Measurements from ENCODE around the gene GGCT.
"Not testable (repeated sequence)": the region's sequence is repeated elsewhere in the genome, so short reads cannot be mapped to it uniquely, and the experiment has no call there.

The GGCT gene, protein sequence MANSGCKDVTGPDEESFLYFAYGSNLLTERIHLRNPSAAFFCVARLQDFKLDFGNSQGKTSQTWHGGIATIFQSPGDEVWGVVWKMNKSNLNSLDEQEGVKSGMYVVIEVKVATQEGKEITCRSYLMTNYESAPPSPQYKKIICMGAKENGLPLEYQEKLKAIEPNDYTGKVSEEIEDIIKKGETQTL

DNA sequence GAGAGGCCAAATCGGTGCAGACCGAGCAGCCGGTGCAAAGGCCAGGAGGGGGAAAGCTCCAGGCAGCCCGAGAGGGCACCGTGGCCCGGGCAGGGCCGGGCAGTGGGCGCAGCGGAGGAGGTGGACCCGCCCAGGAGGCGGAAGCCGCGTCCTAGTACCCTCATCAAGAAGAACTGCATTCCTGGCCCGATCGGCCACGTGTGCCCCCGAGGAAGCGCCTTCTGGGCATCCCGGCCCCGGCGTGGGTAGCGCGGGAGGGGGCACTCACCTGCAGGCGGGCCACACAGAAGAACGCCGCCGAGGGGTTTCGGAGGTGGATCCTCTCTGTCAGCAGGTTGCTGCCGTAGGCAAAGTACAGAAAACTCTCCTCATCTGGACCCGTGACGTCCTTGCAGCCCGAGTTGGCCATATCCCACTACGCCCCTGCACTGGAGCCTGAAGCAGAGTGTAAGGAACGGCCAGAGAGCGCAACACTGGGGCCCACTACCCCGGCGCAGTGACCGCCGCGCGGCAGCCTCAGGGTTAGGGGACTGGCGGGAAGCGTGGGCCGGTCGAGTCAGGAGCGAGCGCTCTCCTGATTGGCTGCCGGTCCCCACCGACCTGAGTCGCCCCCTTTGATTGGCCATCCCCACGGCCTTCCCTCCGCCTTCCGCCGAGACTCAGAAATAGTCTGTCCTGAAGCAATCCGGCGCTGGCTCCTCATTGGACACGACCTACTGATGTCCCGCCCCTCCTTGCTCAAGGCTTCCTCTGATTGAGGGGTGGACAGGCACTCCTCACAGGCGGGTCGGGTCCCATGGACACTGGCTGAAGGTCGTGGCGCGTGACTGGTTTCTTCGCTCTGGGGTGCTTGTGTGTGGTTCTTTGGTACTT, at the start of gene GGCT:
GGCT (minus strand) TSS at position 529 of the 873 bp plus-strand sequence; CDS start at position 409, 120 bp downstream.
- no peaks in the 10 kb centered on the region for H3K36me3 ChIP-seq (ENCODE audit: control insufficient read depth in 2 of 2, insufficient read depth in 2 of 2, low read length in 2 of 2)
- no peaks in the 10 kb centered on the region for H3K27me3 ChIP-seq (ENCODE audit: control insufficient read depth in 1 of 2, insufficient read depth in 2 of 2, low read length in 2 of 2)
- peak within 1 kb of the TSS; percentile 75 for H3K27ac ChIP-seq (ENCODE audit: low read length)
- H3K4me3 ChIP-seq (ENCODE audit: low read length in 2 of 2), result peak within 1 kb of the TSS; percentile 88 to 98
- peaks cover 19% of the 10 kb centered on the region for H3K4me1 ChIP-seq (ENCODE audit: control insufficient read depth, insufficient read depth, low read length)
- H3K9me3 ChIP-seq (ENCODE audit: control insufficient read depth in 2 of 2, low read length in 2 of 2), result no peaks in the 10 kb centered on the region
- peak within 1 kb of the TSS; percentile 85 to 87 for H3K9ac ChIP-seq (ENCODE audit: low read length in 2 of 2)

GRCh38 chr7:30553546-30553945, 48.9 kb upstream of the GGCT start:
- H3K36me3 ChIP-seq (ENCODE audit: control insufficient read depth in 2 of 2, insufficient read depth in 2 of 2, low read length in 2 of 2), result peaks cover 0 to 4% of the 10 kb centered on the region in 2 donors
- H3K9ac ChIP-seq (ENCODE audit: low read length in 2 of 2), result no peak overlapping the region
- H3K4me3 ChIP-seq (ENCODE audit: low read length in 2 of 2), result no peak overlapping the region
- no peak overlapping the region for H3K27ac ChIP-seq (ENCODE audit: low read length)
- H3K4me1 ChIP-seq (ENCODE audit: control insufficient read depth, insufficient read depth, low read length), result peaks cover 8% of the 10 kb centered on the region
- H3K27me3 ChIP-seq (ENCODE audit: control insufficient read depth in 1 of 2, insufficient read depth in 2 of 2, low read length in 2 of 2), result no peaks in the 10 kb centered on the region
- no peaks in the 10 kb centered on the region for H3K9me3 ChIP-seq (ENCODE audit: control insufficient read depth in 2 of 2, low read length in 2 of 2)

DNA sequence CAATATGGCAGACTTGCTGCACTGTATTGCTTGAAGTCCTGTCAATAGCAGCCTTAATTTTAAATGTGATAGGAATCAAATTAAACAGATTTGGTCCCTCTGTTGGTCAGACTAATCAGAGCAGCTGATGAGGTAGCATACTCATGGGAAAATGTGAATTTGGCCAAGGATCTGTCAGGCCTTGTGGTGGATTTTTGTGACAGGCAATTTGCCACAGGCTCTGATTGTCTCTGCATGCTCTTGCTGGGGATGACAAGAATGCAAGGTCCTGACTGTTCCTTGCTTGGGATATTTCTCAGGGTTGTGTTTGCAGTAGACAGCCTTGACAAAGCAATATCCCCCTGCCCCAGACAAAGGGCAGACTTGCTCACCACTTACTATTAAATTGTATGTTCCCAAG, 48.5 kb upstream of the GGCT start:
- peaks cover 0 to 4% of the 10 kb centered on the region in 2 donors for H3K36me3 ChIP-seq (ENCODE audit: control insufficient read depth in 2 of 2, insufficient read depth in 2 of 2, low read length in 2 of 2)
- H3K4me3 ChIP-seq (ENCODE audit: low read length in 2 of 2), result no peak overlapping the region
- no peak overlapping the region for H3K9ac ChIP-seq (ENCODE audit: low read length in 2 of 2)
- peaks cover 9% of the 10 kb centered on the region for H3K4me1 ChIP-seq (ENCODE audit: control insufficient read depth, insufficient read depth, low read length)
- no peaks in the 10 kb centered on the region for H3K27me3 ChIP-seq (ENCODE audit: control insufficient read depth in 1 of 2, insufficient read depth in 2 of 2, low read length in 2 of 2)
- H3K27ac ChIP-seq (ENCODE audit: low read length), result no peak overlapping the region
- H3K9me3 ChIP-seq (ENCODE audit: control insufficient read depth in 2 of 2, low read length in 2 of 2), result no peaks in the 10 kb centered on the region

GRCh38 chr7:30552330-30552729, 47.7 kb upstream of the GGCT start:
- Histone ChIP-seq H3K9me3 (ENCODE audit: control insufficient read depth in 2 of 2, low read length in 2 of 2) (no peaks in the 10 kb centered on the region), H3K27me3 (ENCODE audit: control insufficient read depth in 1 of 2, insufficient read depth in 2 of 2, low read length in 2 of 2) (no peaks in the 10 kb centered on the region), H3K9ac (ENCODE audit: low read length in 2 of 2) (no peak overlapping the region), H3K36me3 (ENCODE audit: control insufficient read depth in 2 of 2, insufficient read depth in 2 of 2, low read length in 2 of 2) (peaks cover 0 to 6% of the 10 kb centered on the region in 2 donors), H3K4me3 (ENCODE audit: low read length in 2 of 2) (no peak overlapping the region), H3K27ac (ENCODE audit: low read length) (no peak overlapping the region), H3K4me1 (ENCODE audit: control insufficient read depth, insufficient read depth, low read length) (peaks cover 9% of the 10 kb centered on the region)

DNA sequence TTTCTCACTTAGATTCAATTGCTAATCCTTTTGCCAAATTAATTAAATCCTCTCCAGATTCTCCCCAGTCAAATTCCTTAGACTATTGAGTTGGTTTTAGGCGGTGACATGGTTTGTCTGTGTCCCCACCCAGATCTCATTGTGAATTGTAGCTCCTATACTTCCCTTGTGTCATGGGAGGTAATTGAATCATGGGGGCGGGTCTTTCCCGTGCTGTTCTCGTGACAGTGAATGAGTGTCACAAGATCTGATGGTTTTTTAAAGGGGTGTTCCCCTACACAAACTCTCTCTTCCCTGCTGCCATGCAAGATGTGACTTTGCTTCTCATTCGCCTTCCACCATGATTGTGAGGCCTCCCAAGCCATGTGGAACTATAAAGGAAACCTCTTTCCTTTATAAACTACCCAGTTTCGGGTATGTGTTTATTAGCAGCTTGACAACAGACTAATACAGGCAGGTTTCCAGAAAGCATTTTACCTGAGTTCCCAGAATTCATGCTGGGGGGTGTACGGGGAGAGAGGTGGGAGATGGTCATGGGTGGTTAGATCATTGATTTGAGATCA, 45.4 kb upstream of the GGCT start:
- no peak overlapping the region for H3K27ac ChIP-seq (ENCODE audit: low read length)
- H3K9ac ChIP-seq (ENCODE audit: low read length in 2 of 2), result no peak overlapping the region

DNA sequence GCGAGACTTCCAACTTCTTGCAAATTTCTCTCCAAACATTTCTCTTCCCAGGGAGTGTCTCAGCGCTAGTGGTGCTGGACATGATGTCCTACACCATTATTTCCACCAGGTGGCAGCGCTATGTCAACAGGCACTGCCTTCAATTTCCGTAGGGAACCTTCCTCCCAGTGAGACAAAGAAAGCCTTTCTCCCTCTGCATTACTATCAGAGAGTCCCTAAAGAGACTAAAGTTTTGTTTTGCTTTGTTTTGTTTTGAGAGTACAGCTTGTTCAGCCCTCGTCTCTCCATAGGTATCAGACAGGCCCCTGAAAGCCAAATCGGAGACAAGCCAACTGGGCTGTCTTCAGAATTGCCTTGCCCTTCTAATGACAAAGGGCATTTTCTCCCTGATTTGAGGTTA, 44.2 kb upstream of the GGCT start:
- Histone ChIP-seq H3K9me3 (ENCODE audit: control insufficient read depth in 2 of 2, low read length in 2 of 2) (no peaks in the 10 kb centered on the region), H3K9ac (ENCODE audit: low read length in 2 of 2) (no peak overlapping the region), H3K36me3 (ENCODE audit: control insufficient read depth in 2 of 2, insufficient read depth in 2 of 2, low read length in 2 of 2) (peaks cover 0 to 14% of the 10 kb centered on the region in 2 donors)

More for the DNA sequence above, 45.4 kb upstream of the GGCT start:
- Histone ChIP-seq H3K4me1 (ENCODE audit: control insufficient read depth, insufficient read depth, low read length) (peaks cover 9% of the 10 kb centered on the region), H3K36me3 (ENCODE audit: control insufficient read depth in 2 of 2, insufficient read depth in 2 of 2, low read length in 2 of 2) (peaks cover 0 to 14% of the 10 kb centered on the region in 2 donors), H3K27me3 (ENCODE audit: control insufficient read depth in 1 of 2, insufficient read depth in 2 of 2, low read length in 2 of 2) (no peaks in the 10 kb centered on the region), H3K4me3 (ENCODE audit: low read length in 2 of 2) (no peak overlapping the region), H3K9me3 (ENCODE audit: control insufficient read depth in 2 of 2, low read length in 2 of 2) (no peaks in the 10 kb centered on the region)

DNA sequence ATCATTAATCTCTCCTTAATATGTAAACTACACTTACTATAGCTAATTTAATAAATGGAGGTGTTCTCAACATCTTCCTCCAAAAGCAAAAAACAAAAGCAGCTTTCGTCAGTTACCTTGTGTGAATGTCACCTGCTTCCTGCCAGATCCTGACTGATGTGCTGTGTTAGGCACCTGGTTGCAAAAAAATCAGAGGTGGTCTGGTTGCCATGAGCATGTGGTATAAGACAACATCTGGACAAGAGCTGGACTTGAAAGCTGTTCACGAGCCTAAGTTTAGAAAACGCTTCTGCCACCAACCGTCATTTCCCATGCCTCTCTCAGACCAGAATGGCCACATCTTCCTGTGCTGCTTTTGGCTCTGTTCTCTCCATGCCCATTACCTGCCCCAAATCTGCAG, 42.0 kb upstream of the GGCT start:
- Histone ChIP-seq H3K27me3 (ENCODE audit: control insufficient read depth in 1 of 2, insufficient read depth in 2 of 2, low read length in 2 of 2) (no peaks in the 10 kb centered on the region), H3K36me3 (ENCODE audit: control insufficient read depth in 2 of 2, insufficient read depth in 2 of 2, low read length in 2 of 2) (peaks cover 0 to 14% of the 10 kb centered on the region in 2 donors), H3K9me3 (ENCODE audit: control insufficient read depth in 2 of 2, low read length in 2 of 2) (no peaks in the 10 kb centered on the region), H3K27ac (ENCODE audit: low read length) (no peak overlapping the region), H3K4me3 (ENCODE audit: low read length in 2 of 2) (no peak overlapping the region), H3K9ac (ENCODE audit: low read length in 2 of 2) (no peak overlapping the region), H3K4me1 (ENCODE audit: control insufficient read depth, insufficient read depth, low read length) (peaks cover 9% of the 10 kb centered on the region)

More for the DNA sequence above, 44.2 kb upstream of the GGCT start:
- no peaks in the 10 kb centered on the region for H3K27me3 ChIP-seq (ENCODE audit: control insufficient read depth in 1 of 2, insufficient read depth in 2 of 2, low read length in 2 of 2)
- no peak overlapping the region for H3K27ac ChIP-seq (ENCODE audit: low read length)
- H3K4me3 ChIP-seq (ENCODE audit: low read length in 2 of 2), result no peak overlapping the region
- peaks cover 9% of the 10 kb centered on the region for H3K4me1 ChIP-seq (ENCODE audit: control insufficient read depth, insufficient read depth, low read length)

- Histone ChIP-seq H3K27me3 (ENCODE audit: control insufficient read depth in 1 of 2, insufficient read depth in 2 of 2, low read length in 2 of 2) (no peaks in the 10 kb centered on the region), H3K4me1 (ENCODE audit: control insufficient read depth, insufficient read depth, low read length) (peaks cover 5% of the 10 kb centered on the region), H3K36me3 (ENCODE audit: control insufficient read depth in 2 of 2, insufficient read depth in 2 of 2, low read length in 2 of 2) (peaks cover 0 to 14% of the 10 kb centered on the region in 2 donors), H3K27ac (ENCODE audit: low read length) (no peak overlapping the region), H3K9ac (ENCODE audit: low read length in 2 of 2) (no peak overlapping the region), H3K9me3 (ENCODE audit: control insufficient read depth in 2 of 2, low read length in 2 of 2) (no peaks in the 10 kb centered on the region), H3K4me3 (ENCODE audit: low read length in 2 of 2) (no peak overlapping the region)
Observed at GRCh38 chr7:30545791-30546555, 41.3 kb upstream of the GGCT start.

- Histone ChIP-seq H3K36me3 (ENCODE audit: control insufficient read depth in 2 of 2, insufficient read depth in 2 of 2, low read length in 2 of 2) (peaks cover 0 to 12% of the 10 kb centered on the region in 2 donors), H3K4me3 (ENCODE audit: low read length in 2 of 2) (no peak overlapping the region), H3K4me1 (ENCODE audit: control insufficient read depth, insufficient read depth, low read length) (peaks cover 3% of the 10 kb centered on the region), H3K27me3 (ENCODE audit: control insufficient read depth in 1 of 2, insufficient read depth in 2 of 2, low read length in 2 of 2) (no peaks in the 10 kb centered on the region), H3K27ac (ENCODE audit: low read length) (no peak overlapping the region), H3K9me3 (ENCODE audit: control insufficient read depth in 2 of 2, low read length in 2 of 2) (no peaks in the 10 kb centered on the region), H3K9ac (ENCODE audit: low read length in 2 of 2) (no peak overlapping the region)
Observed at GRCh38 chr7:30543813-30544525, 39.3 kb upstream of the GGCT start.

- not testable (repeated sequence) for H3K27me3 ChIP-seq (ENCODE audit: control insufficient read depth in 1 of 2, insufficient read depth in 2 of 2, low read length in 2 of 2); H3K27ac ChIP-seq (ENCODE audit: low read length); H3K4me3 ChIP-seq (ENCODE audit: low read length in 2 of 2); H3K9ac ChIP-seq (ENCODE audit: low read length in 2 of 2); H3K4me1 ChIP-seq (ENCODE audit: control insufficient read depth, insufficient read depth, low read length); H3K9me3 ChIP-seq (ENCODE audit: control insufficient read depth in 2 of 2, low read length in 2 of 2)
- H3K36me3 ChIP-seq (ENCODE audit: control insufficient read depth in 2 of 2, insufficient read depth in 2 of 2, low read length in 2 of 2), result peaks cover 0 to 12% of the 10 kb centered on the region in 2 donors
Observed at GRCh38 chr7:30543115-30543514, 38.5 kb upstream of the GGCT start.
